Lower leg skin (tissue), 3 donors: ENCODE measurements around the gene VAV2.

Experiments
- POLR2A ChIP-seq, 2 donors: fragments of 450-650 bp; IDR thresholded peaks; one replicate each; pipeline ENCODE4 v1.6.1; 2016 to 2017; ENCODE audit warnings: antibody characterized with exemption in 2 of 2, mild to moderate bottlenecking in 1 of 2, moderate library complexity in 1 of 2
- TF ChIP-seq, protein P1 (sequence below), 3 donors: fragments of 450-650 bp; IDR thresholded peaks; one replicate each; pipeline ENCODE4 v1.5.1; 2016; ENCODE audit warnings: antibody characterized with exemption in 3 of 3, mild to moderate bottlenecking in 3 of 3, moderate library complexity in 2 of 3

DNA sequence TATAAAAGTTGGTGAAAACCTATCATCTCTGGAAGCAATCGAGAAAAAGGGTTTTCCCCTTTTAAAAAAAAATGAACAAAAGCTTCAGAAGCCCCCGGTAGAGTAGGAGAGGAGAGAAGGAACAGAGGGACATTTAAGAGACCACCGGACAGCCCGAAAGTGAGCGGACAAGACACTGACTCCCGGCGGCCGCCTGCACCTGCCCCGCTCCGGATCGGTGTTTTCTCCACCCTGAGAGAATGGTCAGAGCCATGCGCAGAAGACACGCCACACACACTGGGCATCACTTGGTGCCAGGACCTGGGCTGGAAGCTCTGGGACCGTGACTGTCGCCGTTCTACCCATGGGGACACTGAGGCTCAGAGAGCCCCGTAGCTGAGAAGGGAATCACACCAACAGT, 192.4 kb downstream of the VAV2 start:
- no peak for TF ChIP-seq POLR2A (IDR thresholded peaks at IDR 0.05)
- TF ChIP-seq, protein P1, sequence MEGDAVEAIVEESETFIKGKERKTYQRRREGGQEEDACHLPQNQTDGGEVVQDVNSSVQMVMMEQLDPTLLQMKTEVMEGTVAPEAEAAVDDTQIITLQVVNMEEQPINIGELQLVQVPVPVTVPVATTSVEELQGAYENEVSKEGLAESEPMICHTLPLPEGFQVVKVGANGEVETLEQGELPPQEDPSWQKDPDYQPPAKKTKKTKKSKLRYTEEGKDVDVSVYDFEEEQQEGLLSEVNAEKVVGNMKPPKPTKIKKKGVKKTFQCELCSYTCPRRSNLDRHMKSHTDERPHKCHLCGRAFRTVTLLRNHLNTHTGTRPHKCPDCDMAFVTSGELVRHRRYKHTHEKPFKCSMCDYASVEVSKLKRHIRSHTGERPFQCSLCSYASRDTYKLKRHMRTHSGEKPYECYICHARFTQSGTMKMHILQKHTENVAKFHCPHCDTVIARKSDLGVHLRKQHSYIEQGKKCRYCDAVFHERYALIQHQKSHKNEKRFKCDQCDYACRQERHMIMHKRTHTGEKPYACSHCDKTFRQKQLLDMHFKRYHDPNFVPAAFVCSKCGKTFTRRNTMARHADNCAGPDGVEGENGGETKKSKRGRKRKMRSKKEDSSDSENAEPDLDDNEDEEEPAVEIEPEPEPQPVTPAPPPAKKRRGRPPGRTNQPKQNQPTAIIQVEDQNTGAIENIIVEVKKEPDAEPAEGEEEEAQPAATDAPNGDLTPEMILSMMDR (IDR thresholded peaks at IDR 0.05) = no peak
